ENCODE data around the gene KHK. TPM values are rescaled to one million over a fixed set of nuclear protein-coding genes. Genes with fewer than 3 reads are reported as not detected.

KHK gene
- polyA plus RNA-seq, 1 of the 3 experiments (the other 2 are of a cell fraction): 10.3 TPM

DNA sequence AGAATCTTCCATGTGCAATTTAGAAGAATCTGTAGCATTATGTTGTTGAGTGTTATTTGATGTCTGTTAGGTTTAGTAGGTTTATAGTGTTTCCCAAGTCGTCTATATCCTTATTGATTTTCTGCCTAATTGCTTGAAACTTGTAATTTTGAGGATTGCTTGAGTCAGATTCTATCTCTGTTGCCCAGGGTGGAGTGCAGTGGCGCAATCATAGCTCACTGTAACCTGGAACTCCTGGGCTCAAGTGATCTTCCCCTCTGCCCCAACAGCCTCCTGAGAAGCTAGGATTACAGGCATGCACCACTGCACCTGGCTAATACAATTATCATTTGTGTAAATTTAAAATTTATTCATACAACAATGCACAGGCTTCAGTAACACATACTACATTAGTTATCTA lies 59.1 kb downstream of the KHK start:
- no peaks in the 10 kb centered on the region for H3K9me2 ChIP-seq
- no peak overlapping the region for H3K4me3 ChIP-seq (ENCODE audit: low read depth in 2 of 2, low read length in 1 of 2)
- H3F3A ChIP-seq (replicated peaks; ENCODE audit: insufficient read depth): no peaks in the 10 kb centered on the region
- no peak overlapping the region for H3K27ac ChIP-seq (ENCODE audit: low read depth in 2 of 2, low read length in 1 of 2)
- H3K4me1 ChIP-seq (ENCODE audit: control insufficient read depth in 1 of 2, insufficient read depth in 2 of 2, low read depth in 1 of 2, low read length in 1 of 2): no peaks in the 10 kb centered on the region
- no peaks in the 10 kb centered on the region for H4K20me1 ChIP-seq (ENCODE audit: insufficient read depth)
- peaks cover 19% of the 10 kb centered on the region for H3K27me3 ChIP-seq (ENCODE audit: insufficient read depth)
- H3K4me2 ChIP-seq: no peak overlapping the region
- peaks cover 6% of the 10 kb centered on the region for H3K9me3 ChIP-seq
- ChIA-PET CTCF (interaction anchor here (0.7 to 3.4 kb wide), 8 partner anchors 9 to 134 kb away, joined by 3 to 15 read pairs (median 4); no protein-coding TSS in a partner anchor), POLR2A (no interaction called here)
- WGBS (ENCODE audit: low lambda C conversion rate): 64% methylated on average over 2 of the region's 2 CpGs
- no peaks in the 10 kb centered on the region for H3K79me2 ChIP-seq (ENCODE audit: insufficient read depth)
- no peak for TF ChIP-seq ELF1 (IDR thresholded peaks at IDR 0.05)
- no peak overlapping the region for H3K9ac ChIP-seq
- no peaks in the 10 kb centered on the region for H3K36me3 ChIP-seq (replicated peaks in 1 of 2; ENCODE audit: control insufficient read depth in 1 of 2, insufficient read depth in 2 of 2, low read length in 1 of 2)
- DNase-seq: no peak
- no peak overlapping the region for H2AFZ ChIP-seq (ENCODE audit: low read depth)

DNA sequence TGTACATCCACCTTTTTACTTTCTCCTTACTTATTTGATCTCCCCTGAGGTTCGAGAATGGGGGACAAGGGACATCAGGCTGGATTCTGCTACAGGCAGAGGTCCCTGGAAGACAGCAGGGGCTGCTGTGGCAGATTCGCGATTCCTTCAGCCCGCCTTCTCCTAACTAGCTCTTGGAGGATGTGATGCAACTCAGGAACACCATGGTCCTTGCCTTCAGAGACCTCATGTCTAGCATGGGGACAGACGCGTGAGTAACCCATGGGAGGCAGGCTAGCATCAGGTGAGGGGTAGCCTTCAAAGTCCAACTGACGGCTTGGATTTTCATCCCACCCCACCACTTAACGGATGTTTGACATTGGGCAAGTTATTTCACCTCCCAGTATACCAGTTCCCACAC lies 61.4 kb downstream of the KHK start:
- Histone ChIP-seq H3K36me3 (replicated peaks in 1 of 2; ENCODE audit: control insufficient read depth in 1 of 2, insufficient read depth in 2 of 2, low read length in 1 of 2) (no peaks in the 10 kb centered on the region), H4K20me1 (ENCODE audit: insufficient read depth) (no peaks in the 10 kb centered on the region), H3F3A (replicated peaks; ENCODE audit: insufficient read depth) (no peaks in the 10 kb centered on the region), H3K9me3 (peaks cover 3% of the 10 kb centered on the region), H3K4me3 (ENCODE audit: low read depth in 2 of 2, low read length in 1 of 2) (no peak overlapping the region), H3K27ac (ENCODE audit: low read depth in 2 of 2, low read length in 1 of 2) (no peak overlapping the region), H3K4me2 (no peak overlapping the region), H3K79me2 (ENCODE audit: insufficient read depth) (no peaks in the 10 kb centered on the region), H3K9me2 (no peaks in the 10 kb centered on the region), H2AFZ (ENCODE audit: low read depth) (no peak overlapping the region), H3K9ac (no peak overlapping the region), H3K27me3 (ENCODE audit: insufficient read depth) (peaks cover 10% of the 10 kb centered on the region), H3K4me1 (ENCODE audit: control insufficient read depth in 1 of 2, insufficient read depth in 2 of 2, low read depth in 1 of 2, low read length in 1 of 2) (no peaks in the 10 kb centered on the region)
- POLR2A ChIA-PET: no interaction called here
- CTCF ChIA-PET: interaction anchor here (0.8 to 7.4 kb wide), 5 partner anchors 14 to 39 kb away, joined by 3 to 56 read pairs (median 4); no protein-coding TSS in a partner anchor
- WGBS (ENCODE audit: low lambda C conversion rate): 85% methylated on average over 8 of the region's 8 CpGs
- DNase-seq: peak; percentile 15
- TF ChIP-seq, protein P1, sequence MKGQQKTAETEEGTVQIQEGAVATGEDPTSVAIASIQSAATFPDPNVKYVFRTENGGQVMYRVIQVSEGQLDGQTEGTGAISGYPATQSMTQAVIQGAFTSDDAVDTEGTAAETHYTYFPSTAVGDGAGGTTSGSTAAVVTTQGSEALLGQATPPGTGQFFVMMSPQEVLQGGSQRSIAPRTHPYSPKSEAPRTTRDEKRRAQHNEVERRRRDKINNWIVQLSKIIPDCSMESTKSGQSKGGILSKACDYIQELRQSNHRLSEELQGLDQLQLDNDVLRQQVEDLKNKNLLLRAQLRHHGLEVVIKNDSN (IDR thresholded peaks at IDR 0.05; ENCODE audit: borderline replicate concordance, low read depth): no peak
- TF ChIP-seq, protein P2, sequence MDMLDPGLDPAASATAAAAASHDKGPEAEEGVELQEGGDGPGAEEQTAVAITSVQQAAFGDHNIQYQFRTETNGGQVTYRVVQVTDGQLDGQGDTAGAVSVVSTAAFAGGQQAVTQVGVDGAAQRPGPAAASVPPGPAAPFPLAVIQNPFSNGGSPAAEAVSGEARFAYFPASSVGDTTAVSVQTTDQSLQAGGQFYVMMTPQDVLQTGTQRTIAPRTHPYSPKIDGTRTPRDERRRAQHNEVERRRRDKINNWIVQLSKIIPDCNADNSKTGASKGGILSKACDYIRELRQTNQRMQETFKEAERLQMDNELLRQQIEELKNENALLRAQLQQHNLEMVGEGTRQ (IDR thresholded peaks at IDR 0.05; ENCODE audit: borderline replicate concordance, low read depth, low read length): no peak
- no peak for TF ChIP-seq SIN3A (IDR thresholded peaks at IDR 0.05; ENCODE audit: borderline replicate concordance, low read depth, low read length)
- TF ChIP-seq, protein P3, sequence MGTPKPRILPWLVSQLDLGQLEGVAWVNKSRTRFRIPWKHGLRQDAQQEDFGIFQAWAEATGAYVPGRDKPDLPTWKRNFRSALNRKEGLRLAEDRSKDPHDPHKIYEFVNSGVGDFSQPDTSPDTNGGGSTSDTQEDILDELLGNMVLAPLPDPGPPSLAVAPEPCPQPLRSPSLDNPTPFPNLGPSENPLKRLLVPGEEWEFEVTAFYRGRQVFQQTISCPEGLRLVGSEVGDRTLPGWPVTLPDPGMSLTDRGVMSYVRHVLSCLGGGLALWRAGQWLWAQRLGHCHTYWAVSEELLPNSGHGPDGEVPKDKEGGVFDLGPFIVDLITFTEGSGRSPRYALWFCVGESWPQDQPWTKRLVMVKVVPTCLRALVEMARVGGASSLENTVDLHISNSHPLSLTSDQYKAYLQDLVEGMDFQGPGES (IDR thresholded peaks at IDR 0.05; ENCODE audit: low read depth, low read length): no peak
- TF ChIP-seq RXRA (IDR thresholded peaks at IDR 0.05; ENCODE audit: borderline replicate concordance, low read depth): no peak
- TF ChIP-seq YY1 (IDR thresholded peaks at IDR 0.05; ENCODE audit: low read depth): no peak
- TF ChIP-seq, protein P4, sequence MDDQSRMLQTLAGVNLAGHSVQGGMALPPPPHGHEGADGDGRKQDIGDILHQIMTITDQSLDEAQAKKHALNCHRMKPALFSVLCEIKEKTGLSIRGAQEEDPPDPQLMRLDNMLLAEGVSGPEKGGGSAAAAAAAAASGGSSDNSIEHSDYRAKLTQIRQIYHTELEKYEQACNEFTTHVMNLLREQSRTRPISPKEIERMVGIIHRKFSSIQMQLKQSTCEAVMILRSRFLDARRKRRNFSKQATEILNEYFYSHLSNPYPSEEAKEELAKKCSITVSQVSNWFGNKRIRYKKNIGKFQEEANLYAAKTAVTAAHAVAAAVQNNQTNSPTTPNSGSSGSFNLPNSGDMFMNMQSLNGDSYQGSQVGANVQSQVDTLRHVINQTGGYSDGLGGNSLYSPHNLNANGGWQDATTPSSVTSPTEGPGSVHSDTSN (IDR thresholded peaks at IDR 0.05): no peak
- no peak for TF ChIP-seq SMC3 (IDR thresholded peaks at IDR 0.05; ENCODE audit: low read depth, low read length)
- TF ChIP-seq FOSL2 (IDR thresholded peaks at IDR 0.05; ENCODE audit: borderline replicate concordance, low read depth): no peak
- TF ChIP-seq, protein P5, sequence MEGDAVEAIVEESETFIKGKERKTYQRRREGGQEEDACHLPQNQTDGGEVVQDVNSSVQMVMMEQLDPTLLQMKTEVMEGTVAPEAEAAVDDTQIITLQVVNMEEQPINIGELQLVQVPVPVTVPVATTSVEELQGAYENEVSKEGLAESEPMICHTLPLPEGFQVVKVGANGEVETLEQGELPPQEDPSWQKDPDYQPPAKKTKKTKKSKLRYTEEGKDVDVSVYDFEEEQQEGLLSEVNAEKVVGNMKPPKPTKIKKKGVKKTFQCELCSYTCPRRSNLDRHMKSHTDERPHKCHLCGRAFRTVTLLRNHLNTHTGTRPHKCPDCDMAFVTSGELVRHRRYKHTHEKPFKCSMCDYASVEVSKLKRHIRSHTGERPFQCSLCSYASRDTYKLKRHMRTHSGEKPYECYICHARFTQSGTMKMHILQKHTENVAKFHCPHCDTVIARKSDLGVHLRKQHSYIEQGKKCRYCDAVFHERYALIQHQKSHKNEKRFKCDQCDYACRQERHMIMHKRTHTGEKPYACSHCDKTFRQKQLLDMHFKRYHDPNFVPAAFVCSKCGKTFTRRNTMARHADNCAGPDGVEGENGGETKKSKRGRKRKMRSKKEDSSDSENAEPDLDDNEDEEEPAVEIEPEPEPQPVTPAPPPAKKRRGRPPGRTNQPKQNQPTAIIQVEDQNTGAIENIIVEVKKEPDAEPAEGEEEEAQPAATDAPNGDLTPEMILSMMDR (IDR thresholded peaks at IDR 0.05): no peak
- no peak for TF ChIP-seq POLR2AphosphoS5 (IDR thresholded peaks at IDR 0.05; ENCODE audit: low read depth, low read length)
- no peak for TF ChIP-seq JUND (IDR thresholded peaks at IDR 0.05)
- no peak for TF ChIP-seq MXI1 (IDR thresholded peaks at IDR 0.05; ENCODE audit: low read depth, low read length)
- TF ChIP-seq GATA2 (CRISPR knock-in tag; IDR thresholded peaks at IDR 0.05): no peak
- TF ChIP-seq, protein P6, sequence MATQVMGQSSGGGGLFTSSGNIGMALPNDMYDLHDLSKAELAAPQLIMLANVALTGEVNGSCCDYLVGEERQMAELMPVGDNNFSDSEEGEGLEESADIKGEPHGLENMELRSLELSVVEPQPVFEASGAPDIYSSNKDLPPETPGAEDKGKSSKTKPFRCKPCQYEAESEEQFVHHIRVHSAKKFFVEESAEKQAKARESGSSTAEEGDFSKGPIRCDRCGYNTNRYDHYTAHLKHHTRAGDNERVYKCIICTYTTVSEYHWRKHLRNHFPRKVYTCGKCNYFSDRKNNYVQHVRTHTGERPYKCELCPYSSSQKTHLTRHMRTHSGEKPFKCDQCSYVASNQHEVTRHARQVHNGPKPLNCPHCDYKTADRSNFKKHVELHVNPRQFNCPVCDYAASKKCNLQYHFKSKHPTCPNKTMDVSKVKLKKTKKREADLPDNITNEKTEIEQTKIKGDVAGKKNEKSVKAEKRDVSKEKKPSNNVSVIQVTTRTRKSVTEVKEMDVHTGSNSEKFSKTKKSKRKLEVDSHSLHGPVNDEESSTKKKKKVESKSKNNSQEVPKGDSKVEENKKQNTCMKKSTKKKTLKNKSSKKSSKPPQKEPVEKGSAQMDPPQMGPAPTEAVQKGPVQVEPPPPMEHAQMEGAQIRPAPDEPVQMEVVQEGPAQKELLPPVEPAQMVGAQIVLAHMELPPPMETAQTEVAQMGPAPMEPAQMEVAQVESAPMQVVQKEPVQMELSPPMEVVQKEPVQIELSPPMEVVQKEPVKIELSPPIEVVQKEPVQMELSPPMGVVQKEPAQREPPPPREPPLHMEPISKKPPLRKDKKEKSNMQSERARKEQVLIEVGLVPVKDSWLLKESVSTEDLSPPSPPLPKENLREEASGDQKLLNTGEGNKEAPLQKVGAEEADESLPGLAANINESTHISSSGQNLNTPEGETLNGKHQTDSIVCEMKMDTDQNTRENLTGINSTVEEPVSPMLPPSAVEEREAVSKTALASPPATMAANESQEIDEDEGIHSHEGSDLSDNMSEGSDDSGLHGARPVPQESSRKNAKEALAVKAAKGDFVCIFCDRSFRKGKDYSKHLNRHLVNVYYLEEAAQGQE (IDR thresholded peaks at IDR 0.05; ENCODE audit: low read depth, low read length): no peak
- TF ChIP-seq, protein P7, sequence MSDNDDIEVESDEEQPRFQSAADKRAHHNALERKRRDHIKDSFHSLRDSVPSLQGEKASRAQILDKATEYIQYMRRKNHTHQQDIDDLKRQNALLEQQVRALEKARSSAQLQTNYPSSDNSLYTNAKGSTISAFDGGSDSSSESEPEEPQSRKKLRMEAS (IDR thresholded peaks at IDR 0.05; ENCODE audit: low read depth): no peak
- TF ChIP-seq ELF1 (IDR thresholded peaks at IDR 0.05): no peak
- TF ChIP-seq FOXJ3 (CRISPR knock-in tag; IDR thresholded peaks at IDR 0.05): no peak

Measured in SK-N-SH (cell line).